A549 (cell line): ENCODE data around the gene CLCNKB. TPM values are rescaled to one million over a fixed set of nuclear protein-coding genes. Genes with fewer than 3 reads are reported as not detected.
"Not testable (repeated sequence)": the region's sequence is repeated elsewhere in the genome, so short reads cannot be mapped to it uniquely, and the experiment has no call there.

Source experiments
- ATAC-seq, 2 experiments: fragments of 200-7000 bp in 1 of 2; fragments of >200 bp in 1 of 2; cut with Nextera tagmentation in 1 of 2; cut with Tn5 transposase in 1 of 2; 3 replicates each; pipeline versions ENCODE4 v1.8.0 to v1.9.1; 2018 to 2020; ENCODE audit warnings: mild to moderate bottlenecking in 1 of 2, moderate library complexity in 1 of 2
- CTCF ChIA-PET: fragments of 300-600 bp; sonication (Branson Sonifier 250); formaldehyde crosslinking; extraction: SDS; loops from one replicate; lab custom pipeline; 2021; ENCODE audit warnings: antibody characterized with exemption, inconsistent platforms; lab: Yijun Ruan, JAX
- POLR2A ChIA-PET: fragments of 350-600 bp; formaldehyde crosslinking; extraction: SDS; loops from one replicate; lab custom pipeline; 2021; ENCODE audit warnings: antibody characterized with exemption, inconsistent platforms; lab: Yijun Ruan, JAX
- DNase-seq, 2 experiments: peaks; one replicate each; pipeline versions ENCODE4 v3.0.0 to v3.0.0-alpha.2; 2011 to 2016; ENCODE audit warnings: low read depth in 1 of 2, low spot score in 1 of 2
- FAIRE-seq: peaks from 2 replicates; lab custom pipeline; 2011; peaks lifted over from hg19 to GRCh38; lab: Jason Lieb, UNC
- H3K27ac ChIP-seq, 2 experiments: fragments of >200 bp; sonication (Bioruptor Twin); formaldehyde crosslinking; 3 replicates each; pipeline ENCODE4 v1.5.1; 2016 to 2017
- H3K4me1 ChIP-seq: fragments of >200 bp; sonication (Bioruptor Twin); formaldehyde crosslinking; 3 replicates; pipeline ENCODE4 v1.6.1; 2016
- H3K4me2 ChIP-seq: fragments of >200 bp; sonication (Bioruptor Twin); formaldehyde crosslinking; 3 replicates; pipeline ENCODE4 v1.6.1; 2016
- H3K4me3 ChIP-seq: fragments of >200 bp; sonication (Bioruptor Twin); formaldehyde crosslinking; 3 replicates; pipeline ENCODE4 v1.5.1; 2016
- H3K9me3 ChIP-seq: fragments of >200 bp; sonication (Bioruptor Twin); formaldehyde crosslinking; 3 replicates; pipeline ENCODE4 v1.6.1; 2016
- BCL3 ChIP-seq: fragments of >200 bp; sonication (Bioruptor Twin); formaldehyde crosslinking; IDR thresholded peaks from 3 replicates; pipeline ENCODE4 v1.6.1; 2016
- CHD2 ChIP-seq: fragments of 150-350 bp; IDR thresholded peaks from 2 replicates; pipeline ENCODE4 v1.6.1; 2014; ENCODE audit warnings: low read length; ENCODE audit not compliant: partially characterized antibody
- EHMT2 ChIP-seq: fragments of 200-600 bp; sonication (generic); IDR thresholded peaks from 2 replicates; pipeline ENCODE4 v1.6.1; 2016; ENCODE audit warnings: antibody characterized with exemption, low read depth, mild to moderate bottlenecking, moderate library complexity
- FOSB ChIP-seq: fragments of 250-450 bp; sonication (Bioruptor Pico); IDR thresholded peaks from 2 replicates; pipeline ENCODE4 v1.5.0; 2020; ENCODE audit warnings: mild to moderate bottlenecking, moderate library complexity
- HES2 ChIP-seq: fragments of >200 bp; sonication (Bioruptor Twin); formaldehyde crosslinking; IDR thresholded peaks from 2 replicates; pipeline ENCODE4 v1.6.1; 2016
- HMGXB4 ChIP-seq: fragments of 250-450 bp; sonication (Bioruptor Pico); IDR thresholded peaks from 2 replicates; pipeline ENCODE4 v1.5.0; 2021; ENCODE audit warnings: mild to moderate bottlenecking, moderate library complexity, borderline replicate concordance
- HOXB5 ChIP-seq: fragments of 250-450 bp; sonication (Bioruptor Pico); IDR thresholded peaks from 2 replicates; pipeline ENCODE4 v1.5.0; 2020; ENCODE audit warnings: mild to moderate bottlenecking, moderate library complexity
- KDM5A ChIP-seq: fragments of 200-600 bp; sonication (generic); IDR thresholded peaks from 2 replicates; pipeline ENCODE4 v1.6.1; 2016; ENCODE audit warnings: antibody characterized with exemption, mild to moderate bottlenecking
- MAFK ChIP-seq: fragments of 450-650 bp; IDR thresholded peaks from 2 replicates; pipeline ENCODE4 v1.6.1; 2014; ENCODE audit not compliant: partially characterized antibody
- MYC ChIP-seq: IDR thresholded peaks from 2 replicates; pipeline ENCODE4 v1.6.1; 2012; ENCODE audit warnings: mild to moderate bottlenecking, inconsistent platforms, low read length, improper control_type of control experiment, borderline replicate concordance
- POLR2A ChIP-seq: IDR thresholded peaks from 2 replicates; pipeline ENCODE4 v1.6.1; 2012; ENCODE audit warnings: mild to moderate bottlenecking, low read length
- RAD21 ChIP-seq, 2 experiments: fragments of >200 bp in 1 of 2; sonication (Bioruptor Twin) in 1 of 2; formaldehyde crosslinking in 1 of 2; IDR thresholded peaks in 1 of 2; conservative IDR thresholded peaks in 1 of 2; 2 replicates in 1 of 2; 3 replicates in 1 of 2; pipeline ENCODE4 v1.6.1; 2012 to 2018; ENCODE audit warnings: inconsistent platforms in 1 of 2
- SMC3 ChIP-seq: fragments of >200 bp; sonication (Bioruptor Twin); formaldehyde crosslinking; IDR thresholded peaks from 3 replicates; pipeline ENCODE4 v1.6.1; 2018; ENCODE audit warnings: inconsistent platforms
- SREBF2 ChIP-seq: fragments of 450-650 bp; IDR thresholded peaks from 2 replicates; pipeline ENCODE4 v1.6.1; 2014; ENCODE audit warnings: mild to moderate bottlenecking, moderate library complexity
- TFCP2L1 ChIP-seq: fragments of 250-450 bp; sonication (Bioruptor Pico); IDR thresholded peaks from 2 replicates; pipeline ENCODE4 v1.5.0; 2021; ENCODE audit warnings: mild to moderate bottlenecking
- ZFP36 ChIP-seq: fragments of 450-650 bp; IDR thresholded peaks from 2 replicates; pipeline ENCODE4 v1.6.1; 2014; ENCODE audit warnings: borderline replicate concordance; ENCODE audit not compliant: partially characterized antibody
- WGBS: methylation state at CpG from one replicate; pipeline ENCODE4 v1.1.6; 2017; ENCODE audit errors: missing lambda C conversion rate; 5-methylcytosine and 5-hydroxymethylcytosine counted together
- polyA plus RNA-seq, 4 experiments: library from polyadenylated mRNA; depleted of rRNA in 3 of 4; stranded (reverse); fragments of >200 nt; fragmentation: RNase III in 1 of 4; extraction: RNeasy Plus Mini Kit Qiagen cat#74134 plus additional on column Dnase treatment in 1 of 4; gene quantifications; 2 replicates in 3 of 4; 3 replicates in 1 of 4; pipeline ENCODE4 v1.2.3, GENCODE V29; 2011 to 2017
- TF ChIP-seq, protein P1 (sequence below): IDR thresholded peaks from 2 replicates; pipeline ENCODE4 v1.6.1; 2012
- TF ChIP-seq, protein P2 (sequence below): fragments of 200-600 bp; sonication (generic); IDR thresholded peaks from 2 replicates; pipeline ENCODE4 v1.6.1; 2016; ENCODE audit warnings: antibody characterized with exemption, mild to moderate bottlenecking, moderate library complexity

CLCNKB gene
- polyA plus RNA-seq, 2 of the 4 experiments (the other 2 are of a cell fraction), result 0.08 to 0.14 TPM

DNA sequence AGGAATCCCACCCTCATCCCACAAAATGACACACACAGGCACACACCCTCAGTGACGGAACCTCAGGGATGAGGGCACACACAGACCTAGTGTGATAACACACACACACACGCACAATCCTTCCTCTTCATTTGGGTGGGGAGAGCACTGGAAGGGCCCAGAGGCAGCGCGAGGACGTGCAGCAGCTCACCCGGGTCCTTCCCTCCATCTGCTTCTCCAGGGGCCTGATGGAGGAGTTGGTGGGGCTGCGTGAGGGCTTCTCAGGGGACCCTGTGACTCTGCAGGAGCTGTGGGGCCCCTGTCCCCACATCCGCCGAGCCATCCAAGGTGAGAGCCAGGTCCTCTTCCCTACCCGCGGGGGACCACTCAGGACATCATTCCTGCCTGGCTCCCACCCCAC is 21.2 kb upstream of the CLCNKB start:
- POLR2A ChIA-PET, result no interaction called here

GRCh38 chr1:16023050-16023653 is 20.4 kb upstream of the CLCNKB start:
- 0 out of 6 replicates have a peak, but pooled peaks have one; percentile 6 to 32 for ATAC-seq
- FAIRE-seq, result no peak
- Histone ChIP-seq H3K9me3 (no peaks in the 10 kb centered on the region), H3K4me2 (no peak overlapping the region), H3K27ac (no peak overlapping the region), H3K4me3 (no peak overlapping the region), H3K4me1 (no peaks in the 10 kb centered on the region)
- no peak for DNase-seq
- 85% methylated on average over 4 of the region's 7 CpGs for WGBS
- POLR2A ChIA-PET, result no interaction called here
- no peak for TF ChIP-seq HMGXB4 (CRISPR knock-in tag)
- TF ChIP-seq KDM5A, result no peak
- TF ChIP-seq SREBF2, result no peak
- no peak for TF ChIP-seq SMC3
- CTCF ChIA-PET, result interaction anchor here (0.8 to 2.3 kb wide), 2 partner anchors 13 to 14 kb away, joined by 4 to 8 read pairs; no protein-coding TSS in a partner anchor

More for the DNA sequence above, 21.2 kb upstream of the CLCNKB start:
- DNase-seq, result no peak
- Histone ChIP-seq H3K27ac (no peak overlapping the region), H3K4me1 (no peaks in the 10 kb centered on the region)
- CTCF ChIA-PET, result interaction anchor here (0.8 to 2.3 kb wide), 2 partner anchors 12 to 13 kb away, joined by 4 to 8 read pairs; no protein-coding TSS in a partner anchor
- no peak for TF ChIP-seq HOXB5
- no peak for TF ChIP-seq EHMT2
- TF ChIP-seq HES2, result no peak
- TF ChIP-seq SREBF2, result no peak
- no peak for TF ChIP-seq CHD2
- no peak for TF ChIP-seq POLR2A
- no peak for TF ChIP-seq TFCP2L1 (CRISPR knock-in tag)
- TF ChIP-seq, all 56 proteins: peak for 0
- FAIRE-seq (no peak), ATAC-seq (no peak)
- WGBS, result 81% methylated on average over 11 of the region's 11 CpGs
- no peaks in the 10 kb centered on the region for H3K9me3 ChIP-seq
- no peak overlapping the region for H3K4me2 ChIP-seq
- H3K4me3 ChIP-seq, result no peak overlapping the region

DNA sequence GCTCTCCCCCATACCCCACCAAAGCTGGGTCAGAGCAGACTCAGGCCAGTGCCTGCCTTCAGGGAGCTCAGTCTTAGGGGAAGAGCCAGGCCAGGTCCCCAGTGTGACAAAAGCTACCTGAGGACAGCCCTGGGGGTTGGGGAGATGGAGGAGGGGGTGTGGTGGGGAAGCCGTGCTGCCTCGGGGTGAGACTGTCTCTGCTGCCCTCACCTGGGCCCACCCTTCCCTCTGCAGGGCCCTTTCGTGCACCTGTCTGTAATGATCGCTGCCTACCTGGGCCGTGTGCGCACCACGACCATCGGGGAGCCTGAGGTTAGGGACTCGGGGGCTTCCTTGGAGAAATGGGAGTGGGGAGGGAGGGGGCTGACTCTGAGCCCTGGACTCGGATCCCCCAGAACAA is 17.3 kb upstream of the CLCNKB start:
- FAIRE-seq, H3K4me1 ChIP-seq, H3K4me2 ChIP-seq, H3K9me3 ChIP-seq, ATAC-seq, POLR2A ChIA-PET, H3K27ac ChIP-seq, H3K4me3 ChIP-seq, DNase-seq: not testable (repeated sequence)
- CTCF ChIA-PET, result interaction anchor here (1.4 kb wide), 1 partner anchor 16 kb away, joined by 3 read pairs; no protein-coding TSS in a partner anchor
- WGBS, result 78% methylated on average over 6 of the region's 10 CpGs

DNA sequence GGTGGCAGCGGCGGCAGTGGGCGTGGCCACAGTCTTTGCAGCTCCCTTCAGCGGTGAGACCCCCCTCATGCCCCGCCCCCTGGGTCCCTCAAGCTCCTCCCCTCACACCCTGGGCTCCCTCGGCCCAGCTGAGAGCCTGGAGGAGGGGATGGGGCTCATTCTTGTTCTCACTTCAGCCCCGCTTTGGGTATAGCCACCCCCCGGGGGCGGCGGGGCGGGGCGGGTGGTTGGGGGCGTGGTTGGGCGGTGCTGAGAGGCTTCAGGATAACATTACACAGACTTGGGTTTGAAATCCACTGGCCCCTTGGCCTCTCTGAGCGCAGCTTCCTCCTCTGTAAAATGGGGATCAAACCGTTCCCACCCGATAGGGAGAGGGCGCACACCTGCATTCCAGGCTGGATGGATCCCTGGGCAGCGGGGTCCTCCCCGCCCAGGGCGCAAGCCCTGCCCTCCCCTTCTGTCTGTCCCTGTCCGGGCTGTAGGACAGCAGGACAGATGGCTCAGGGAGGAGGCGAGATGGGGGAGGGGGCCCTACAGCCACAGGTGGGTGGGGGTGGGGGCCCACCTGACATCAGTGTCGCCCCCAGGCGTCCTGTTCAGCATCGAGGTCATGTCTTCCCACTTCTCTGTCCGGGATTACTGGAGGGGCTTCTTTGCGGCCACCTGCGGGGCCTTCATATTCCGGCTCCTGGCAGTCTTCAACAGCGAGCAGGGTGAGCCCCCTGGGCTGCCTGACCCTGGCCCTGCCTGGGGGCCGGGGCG is 16.7 kb upstream of the CLCNKB start:
- 93% methylated on average over 6 of the region's 33 CpGs for WGBS

More for the DNA sequence above, 16.7 kb upstream of the CLCNKB start:
- H3K4me1 ChIP-seq, result no peaks in the 10 kb centered on the region
- H3K27ac ChIP-seq, result no peak overlapping the region
- POLR2A ChIA-PET, result no interaction called here
- no peaks in the 10 kb centered on the region for H3K9me3 ChIP-seq
- FAIRE-seq, result no peak
- peak overlapping the region; percentile 36; the same call in 2 of the 3 replicates for H3K4me2 ChIP-seq
- no peak overlapping the region for H3K4me3 ChIP-seq
- TF ChIP-seq RAD21 (conservative IDR thresholded peaks at IDR 0.05 in 1 of 2, IDR thresholded peaks at IDR 0.05 in 1 of 2), result no peak
- TF ChIP-seq, protein P1, sequence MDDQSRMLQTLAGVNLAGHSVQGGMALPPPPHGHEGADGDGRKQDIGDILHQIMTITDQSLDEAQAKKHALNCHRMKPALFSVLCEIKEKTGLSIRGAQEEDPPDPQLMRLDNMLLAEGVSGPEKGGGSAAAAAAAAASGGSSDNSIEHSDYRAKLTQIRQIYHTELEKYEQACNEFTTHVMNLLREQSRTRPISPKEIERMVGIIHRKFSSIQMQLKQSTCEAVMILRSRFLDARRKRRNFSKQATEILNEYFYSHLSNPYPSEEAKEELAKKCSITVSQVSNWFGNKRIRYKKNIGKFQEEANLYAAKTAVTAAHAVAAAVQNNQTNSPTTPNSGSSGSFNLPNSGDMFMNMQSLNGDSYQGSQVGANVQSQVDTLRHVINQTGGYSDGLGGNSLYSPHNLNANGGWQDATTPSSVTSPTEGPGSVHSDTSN, result no peak
- TF ChIP-seq FOSB (CRISPR knock-in tag), result no peak
- no peak for TF ChIP-seq MAFK
- TF ChIP-seq MYC, result no peak
- TF ChIP-seq BCL3, result no peak
- TF ChIP-seq ZFP36, result no peak
- TF ChIP-seq, protein P2, sequence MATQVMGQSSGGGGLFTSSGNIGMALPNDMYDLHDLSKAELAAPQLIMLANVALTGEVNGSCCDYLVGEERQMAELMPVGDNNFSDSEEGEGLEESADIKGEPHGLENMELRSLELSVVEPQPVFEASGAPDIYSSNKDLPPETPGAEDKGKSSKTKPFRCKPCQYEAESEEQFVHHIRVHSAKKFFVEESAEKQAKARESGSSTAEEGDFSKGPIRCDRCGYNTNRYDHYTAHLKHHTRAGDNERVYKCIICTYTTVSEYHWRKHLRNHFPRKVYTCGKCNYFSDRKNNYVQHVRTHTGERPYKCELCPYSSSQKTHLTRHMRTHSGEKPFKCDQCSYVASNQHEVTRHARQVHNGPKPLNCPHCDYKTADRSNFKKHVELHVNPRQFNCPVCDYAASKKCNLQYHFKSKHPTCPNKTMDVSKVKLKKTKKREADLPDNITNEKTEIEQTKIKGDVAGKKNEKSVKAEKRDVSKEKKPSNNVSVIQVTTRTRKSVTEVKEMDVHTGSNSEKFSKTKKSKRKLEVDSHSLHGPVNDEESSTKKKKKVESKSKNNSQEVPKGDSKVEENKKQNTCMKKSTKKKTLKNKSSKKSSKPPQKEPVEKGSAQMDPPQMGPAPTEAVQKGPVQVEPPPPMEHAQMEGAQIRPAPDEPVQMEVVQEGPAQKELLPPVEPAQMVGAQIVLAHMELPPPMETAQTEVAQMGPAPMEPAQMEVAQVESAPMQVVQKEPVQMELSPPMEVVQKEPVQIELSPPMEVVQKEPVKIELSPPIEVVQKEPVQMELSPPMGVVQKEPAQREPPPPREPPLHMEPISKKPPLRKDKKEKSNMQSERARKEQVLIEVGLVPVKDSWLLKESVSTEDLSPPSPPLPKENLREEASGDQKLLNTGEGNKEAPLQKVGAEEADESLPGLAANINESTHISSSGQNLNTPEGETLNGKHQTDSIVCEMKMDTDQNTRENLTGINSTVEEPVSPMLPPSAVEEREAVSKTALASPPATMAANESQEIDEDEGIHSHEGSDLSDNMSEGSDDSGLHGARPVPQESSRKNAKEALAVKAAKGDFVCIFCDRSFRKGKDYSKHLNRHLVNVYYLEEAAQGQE, result no peak
- TF ChIP-seq, all 56 proteins: peak for 0
- ATAC-seq, result no peak; a peak in 1 of 6 replicates
- CTCF ChIA-PET, result interaction anchor here (1.4 kb wide), 1 partner anchor 16 kb away, joined by 3 read pairs; no protein-coding TSS in a partner anchor
- no peak for DNase-seq
